Ascending aorta (tissue), 2 donors: ENCODE measurements around the gene INTS6. TPM values are rescaled to one million over a fixed set of nuclear protein-coding genes. Genes with fewer than 3 reads are reported as not detected.

ENCODE experiments used
- DNase-seq, 2 donors: peaks; one replicate each; pipeline ENCODE4 v3.0.0-alpha.2; 2019; ENCODE audit warnings: low spot score in 2 of 2
- H3K27ac ChIP-seq, 2 donors: fragments of 200-600 bp; sonication (generic); one replicate each; pipeline ENCODE4 v1.5.1; 2016 to 2017; ENCODE audit warnings: mild to moderate bottlenecking in 1 of 2
- H3K27me3 ChIP-seq: fragments of 200-600 bp; sonication (generic); one replicate; pipeline ENCODE4 v1.5.1; 2017
- H3K36me3 ChIP-seq, 2 donors: fragments of 200-600 bp; sonication (generic); one replicate each; pipeline ENCODE4 v1.5.1; 2016
- H3K4me1 ChIP-seq, 2 donors: fragments of 200-600 bp; sonication (generic); one replicate each; pipeline ENCODE4 v1.5.1; 2016 to 2017; ENCODE audit warnings: mild to moderate bottlenecking in 1 of 2
- H3K4me3 ChIP-seq, 2 donors: fragments of 200-600 bp; sonication (generic); one replicate each; pipeline ENCODE4 v1.5.1; 2016 to 2017; ENCODE audit warnings: mild to moderate bottlenecking in 1 of 2
- H3K9me3 ChIP-seq, 2 donors: fragments of 200-600 bp; sonication (generic); one replicate each; pipeline ENCODE4 v1.5.1; 2016
- CTCF ChIP-seq, 3 experiments: fragments of 200-600 bp in 2 of 3; fragments of 450-650 bp in 1 of 3; sonication (generic) in 2 of 3; IDR thresholded peaks; one replicate each; pipeline ENCODE4 v1.5.1; 2016 to 2019; ENCODE audit warnings: antibody characterized with exemption in 3 of 3, mild to moderate bottlenecking in 1 of 3, moderate library complexity in 1 of 3
- intact Hi-C: fragments of 100-400 bp; cut with DNase I; formaldehyde crosslinking; loops from one replicate; pipeline ENCODE4 v1.15.1; 2023
- total RNA-seq: library from RNA; depleted of rRNA; stranded (reverse); fragments of >200 nt; gene quantifications from one replicate; pipeline ENCODE4 v1.1.0, GENCODE V29; 2016

Gene INTS6
- total RNA-seq, 1 donor from 2014 or later, result 43.5 TPM

- no peak overlapping the region for H3K27ac ChIP-seq
- H3K27me3 ChIP-seq, result no peaks in the 10 kb centered on the region
- no peaks in the 10 kb centered on the region for H3K9me3 ChIP-seq
- H3K4me1 ChIP-seq, result no peaks in the 10 kb centered on the region
- no peak for DNase-seq
- no peaks in the 10 kb centered on the region for H3K36me3 ChIP-seq
- no peak for TF ChIP-seq CTCF (IDR thresholded peaks at IDR 0.05)
- no peak overlapping the region for H3K4me3 ChIP-seq
- intact Hi-C loops, result no loop called here
Observed at GRCh38 chr13:51342706-51343105, 110.1 kb downstream of the INTS6 start.

GRCh38 chr13:51341791-51342190, 111.0 kb downstream of the INTS6 start:
- no peak for TF ChIP-seq CTCF (IDR thresholded peaks at IDR 0.05)
- no peaks in the 10 kb centered on the region for H3K9me3 ChIP-seq
- H3K27me3 ChIP-seq, result no peaks in the 10 kb centered on the region
- H3K27ac ChIP-seq, result no peak overlapping the region
- no peak for DNase-seq
- no peak overlapping the region for H3K4me3 ChIP-seq
- no peaks in the 10 kb centered on the region for H3K4me1 ChIP-seq
- H3K36me3 ChIP-seq, result no peaks in the 10 kb centered on the region
- intact Hi-C loops, result no loop called here

GRCh38 chr13:51341232-51341631, 111.6 kb downstream of the INTS6 start:
- H3K4me3 ChIP-seq, result no peak overlapping the region
- DNase-seq, result no peak
- H3K27me3 ChIP-seq, result no peaks in the 10 kb centered on the region
- no peaks in the 10 kb centered on the region for H3K4me1 ChIP-seq
- no peak for TF ChIP-seq CTCF (IDR thresholded peaks at IDR 0.05)
- H3K27ac ChIP-seq, result no peak overlapping the region
- H3K9me3 ChIP-seq, result no peaks in the 10 kb centered on the region
- H3K36me3 ChIP-seq, result no peaks in the 10 kb centered on the region
- intact Hi-C loops, result no loop called here

- H3K36me3 ChIP-seq, result no peaks in the 10 kb centered on the region
- intact Hi-C loops, result no loop called here
- H3K4me1 ChIP-seq, result no peaks in the 10 kb centered on the region
- DNase-seq, result no peak
- H3K27me3 ChIP-seq, result no peaks in the 10 kb centered on the region
- no peak for TF ChIP-seq CTCF (IDR thresholded peaks at IDR 0.05)
- no peaks in the 10 kb centered on the region for H3K9me3 ChIP-seq
- H3K27ac ChIP-seq, result no peak overlapping the region
- H3K4me3 ChIP-seq, result no peak overlapping the region
Observed at GRCh38 chr13:51339952-51340732, 112.7 kb downstream of the INTS6 start.

GRCh38 chr13:51339354-51339753, 113.5 kb downstream of the INTS6 start, which contains the start of gene SERPINE3:
Gene SERPINE3 (plus strand): TSS chr13:51339691. CDS start chr13:51341092, 1,401 bp downstream.
- Histone ChIP-seq H3K4me3 (no peak within 1 kb of the TSS), H3K9me3 (no peaks in the 10 kb centered on the region), H3K27me3 (no peaks in the 10 kb centered on the region), H3K4me1 (no peaks in the 10 kb centered on the region), H3K36me3 (no peaks in the 10 kb centered on the region), H3K27ac (no peak within 1 kb of the TSS)
- TF ChIP-seq CTCF (IDR thresholded peaks at IDR 0.05), result no peak
- DNase-seq, result no peak
- intact Hi-C loops, result no loop called here
